Adipocyte (in vitro differentiated cells): ENCODE measurements around the gene DNMT1.
A peak's percentile ranks its signal among the peaks of the same experiment; 100 is the strongest.

Experiments
- DNase-seq: peaks from one replicate; pipeline ENCODE4 v3.0.0-alpha.2; 2015; ENCODE audit warnings: low read depth
- H3K27me3 ChIP-seq: replicated peaks from 2 replicates; pipeline ENCODE4 v1.7.0; 2013; ENCODE audit warnings: mild to moderate bottlenecking, low read length, moderate library complexity; ENCODE audit not compliant: control insufficient read depth, insufficient read depth
- H3K36me3 ChIP-seq: 2 replicates; pipeline ENCODE4 v1.7.0; 2013; ENCODE audit warnings: low read length, mild to moderate bottlenecking, moderate library complexity; ENCODE audit not compliant: control insufficient read depth, insufficient read depth, severe bottlenecking
- H3K4me1 ChIP-seq: 2 replicates; pipeline ENCODE4 v1.7.0; 2013; ENCODE audit warnings: mild to moderate bottlenecking, low read length, moderate library complexity; ENCODE audit not compliant: control insufficient read depth, insufficient read depth
- H3K4me3 ChIP-seq: 2 replicates; pipeline ENCODE4 v1.7.0; 2013; ENCODE audit warnings: mild to moderate bottlenecking, low read length, moderate library complexity
- H3K9ac ChIP-seq: 2 replicates; pipeline ENCODE4 v1.7.0; 2013; ENCODE audit warnings: mild to moderate bottlenecking, low read length, moderate library complexity
- H3K9me3 ChIP-seq: 2 replicates; pipeline ENCODE4 v1.7.0; 2013; ENCODE audit warnings: mild to moderate bottlenecking, low read length, moderate library complexity; ENCODE audit not compliant: control insufficient read depth

Gene DNMT1

DNA sequence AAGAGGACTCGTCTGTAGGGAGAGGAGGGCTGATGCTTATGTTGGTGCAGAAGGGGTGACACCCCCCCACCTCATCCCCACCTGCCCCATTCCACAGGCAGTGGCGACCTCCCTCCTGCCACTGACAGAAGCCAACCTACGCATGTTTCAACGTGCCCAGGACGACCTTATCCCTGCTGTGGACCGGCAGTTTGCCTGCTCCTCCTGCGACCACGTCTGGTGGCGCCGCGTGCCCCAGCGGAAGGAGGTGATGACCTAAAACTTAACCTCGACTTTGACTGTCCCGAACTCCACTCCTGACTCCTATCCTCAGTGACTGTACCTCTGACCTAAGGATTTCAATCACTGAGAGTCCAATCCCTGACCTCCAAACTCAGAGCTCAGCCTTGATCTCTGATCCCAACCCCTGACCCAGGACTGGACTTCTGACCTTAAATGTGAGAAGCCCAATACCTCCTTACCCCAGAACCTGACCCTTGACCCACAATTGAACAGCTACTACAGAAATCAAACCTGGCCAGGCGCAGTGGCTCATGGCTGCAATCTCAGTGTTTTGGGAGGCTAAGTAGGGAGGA lies 104.9 kb downstream of the DNMT1 start:
- H3K4me3 ChIP-seq = no peak overlapping the region
- no peaks in the 10 kb centered on the region for H3K9me3 ChIP-seq
- DNase-seq = no peak
- H3K9ac ChIP-seq = no peak overlapping the region
- H3K27me3 ChIP-seq = no peaks in the 10 kb centered on the region
- H3K36me3 ChIP-seq = peaks cover 12% of the 10 kb centered on the region
- peaks cover 3% of the 10 kb centered on the region for H3K4me1 ChIP-seq

DNA sequence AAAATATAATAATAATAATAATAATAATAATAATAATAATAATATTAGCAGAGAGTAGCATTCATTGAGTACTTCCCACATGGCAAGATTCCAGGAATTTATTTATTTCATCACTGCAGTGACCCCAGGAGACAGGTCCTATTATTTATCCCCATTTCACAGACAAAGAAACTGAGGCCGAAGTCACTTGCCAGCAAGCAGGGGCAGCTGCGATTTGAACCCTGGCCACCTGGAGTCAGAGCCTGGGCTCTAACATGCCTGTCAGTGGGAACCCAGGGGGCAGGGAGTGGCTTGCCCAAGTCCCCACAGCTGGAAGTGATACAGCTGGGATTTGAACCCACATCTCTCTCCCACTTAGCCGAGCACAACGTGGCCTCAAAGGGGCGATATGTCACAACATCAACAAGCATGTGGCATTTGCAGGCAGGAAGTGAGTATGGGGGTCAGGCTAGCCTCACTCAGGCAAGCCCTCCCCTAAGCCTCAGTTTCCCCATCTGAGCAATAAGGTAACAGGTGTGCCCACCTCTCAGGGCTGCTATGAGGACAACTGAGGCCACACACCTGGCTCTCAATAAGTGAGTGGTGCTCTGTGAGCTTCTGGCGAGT lies 105.7 kb downstream of the DNMT1 start:
- Histone ChIP-seq H3K9ac (no peak overlapping the region), H3K27me3 (no peaks in the 10 kb centered on the region), H3K36me3 (peaks cover 12% of the 10 kb centered on the region), H3K9me3 (no peaks in the 10 kb centered on the region), H3K4me3 (no peak overlapping the region), H3K4me1 (peaks cover 3% of the 10 kb centered on the region)
- DNase-seq = no peak

DNA sequence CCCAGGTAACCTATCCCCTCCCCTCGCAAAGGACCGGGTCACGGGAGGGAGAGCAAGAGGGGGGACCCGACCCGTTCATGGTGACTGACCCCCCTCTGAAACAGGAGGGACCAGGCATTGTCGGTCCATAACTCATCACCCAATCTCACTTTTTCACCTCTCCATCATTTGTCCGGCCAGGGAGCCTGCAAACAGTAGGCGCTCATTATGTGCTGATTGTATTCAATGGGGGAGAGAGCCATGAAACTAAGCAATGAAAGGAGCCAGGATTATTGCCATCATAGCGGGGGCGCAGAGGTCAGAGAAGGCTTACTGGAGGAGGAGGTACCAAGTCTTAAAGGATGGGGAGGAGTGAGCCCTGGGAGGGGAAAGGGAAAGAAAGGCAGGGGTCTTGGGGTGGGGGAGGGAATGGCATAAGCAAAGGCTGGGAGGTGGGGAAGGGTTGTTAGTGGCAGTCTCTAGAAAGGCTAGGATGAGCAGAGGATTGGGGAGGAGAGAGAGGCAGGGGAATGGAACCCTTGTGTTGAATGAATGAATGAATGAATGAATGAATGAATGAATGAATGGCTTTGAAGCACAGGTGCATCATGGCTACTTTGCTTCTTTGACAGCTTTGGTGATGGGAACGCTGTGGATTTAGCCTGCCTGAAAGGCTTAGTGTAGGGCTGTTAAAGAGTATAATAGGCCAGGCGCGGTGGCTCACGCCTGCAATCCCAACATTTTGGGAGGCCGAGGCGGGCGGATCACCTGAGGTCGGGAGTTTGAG lies 107.3 kb downstream of the DNMT1 start:
- Histone ChIP-seq H3K36me3 (peaks cover 10% of the 10 kb centered on the region), H3K4me3 (peak overlapping the region; percentile 90), H3K9ac (peak overlapping the region; percentile 96), H3K4me1 (peaks cover 3% of the 10 kb centered on the region), H3K27me3 (no peaks in the 10 kb centered on the region), H3K9me3 (no peaks in the 10 kb centered on the region)
- no peak for DNase-seq

DNA sequence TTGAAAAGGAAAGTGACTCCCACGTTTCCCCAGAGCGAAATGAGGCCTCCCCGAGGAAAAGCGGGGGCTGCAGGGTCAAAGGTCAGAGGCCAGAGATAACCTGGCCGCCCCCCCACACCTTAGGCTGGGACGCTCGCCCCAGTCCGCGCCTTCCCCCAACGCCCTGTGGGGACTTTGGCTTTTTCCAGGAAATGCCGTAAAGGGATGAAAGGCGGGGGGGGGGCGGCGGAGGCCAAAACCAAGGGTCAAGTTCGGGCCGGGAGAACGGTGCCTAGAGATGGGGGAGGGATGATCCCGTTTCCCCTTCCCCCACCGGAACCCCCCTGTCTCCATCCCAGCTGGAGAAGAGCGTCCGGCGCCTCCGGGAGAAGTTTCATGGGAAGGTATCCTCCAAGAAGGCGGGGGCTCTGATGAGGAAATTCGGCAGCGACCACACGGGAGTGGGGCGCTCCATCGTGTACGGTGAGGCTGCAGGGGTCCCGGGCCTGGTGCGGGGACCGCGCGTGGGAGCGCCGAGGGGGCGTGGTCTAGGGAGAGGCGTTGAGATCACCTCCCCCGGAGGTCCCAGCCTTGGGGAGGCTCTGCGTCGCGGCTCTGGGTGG lies 108.1 kb downstream of the DNMT1 start:
- Histone ChIP-seq H3K9me3 (no peaks in the 10 kb centered on the region), H3K9ac (peak overlapping the region; percentile 96), H3K36me3 (peaks cover 3% of the 10 kb centered on the region), H3K27me3 (no peaks in the 10 kb centered on the region), H3K4me1 (peaks cover 3% of the 10 kb centered on the region), H3K4me3 (peak overlapping the region; percentile 90)
- DNase-seq = peak; percentile 45

DNA sequence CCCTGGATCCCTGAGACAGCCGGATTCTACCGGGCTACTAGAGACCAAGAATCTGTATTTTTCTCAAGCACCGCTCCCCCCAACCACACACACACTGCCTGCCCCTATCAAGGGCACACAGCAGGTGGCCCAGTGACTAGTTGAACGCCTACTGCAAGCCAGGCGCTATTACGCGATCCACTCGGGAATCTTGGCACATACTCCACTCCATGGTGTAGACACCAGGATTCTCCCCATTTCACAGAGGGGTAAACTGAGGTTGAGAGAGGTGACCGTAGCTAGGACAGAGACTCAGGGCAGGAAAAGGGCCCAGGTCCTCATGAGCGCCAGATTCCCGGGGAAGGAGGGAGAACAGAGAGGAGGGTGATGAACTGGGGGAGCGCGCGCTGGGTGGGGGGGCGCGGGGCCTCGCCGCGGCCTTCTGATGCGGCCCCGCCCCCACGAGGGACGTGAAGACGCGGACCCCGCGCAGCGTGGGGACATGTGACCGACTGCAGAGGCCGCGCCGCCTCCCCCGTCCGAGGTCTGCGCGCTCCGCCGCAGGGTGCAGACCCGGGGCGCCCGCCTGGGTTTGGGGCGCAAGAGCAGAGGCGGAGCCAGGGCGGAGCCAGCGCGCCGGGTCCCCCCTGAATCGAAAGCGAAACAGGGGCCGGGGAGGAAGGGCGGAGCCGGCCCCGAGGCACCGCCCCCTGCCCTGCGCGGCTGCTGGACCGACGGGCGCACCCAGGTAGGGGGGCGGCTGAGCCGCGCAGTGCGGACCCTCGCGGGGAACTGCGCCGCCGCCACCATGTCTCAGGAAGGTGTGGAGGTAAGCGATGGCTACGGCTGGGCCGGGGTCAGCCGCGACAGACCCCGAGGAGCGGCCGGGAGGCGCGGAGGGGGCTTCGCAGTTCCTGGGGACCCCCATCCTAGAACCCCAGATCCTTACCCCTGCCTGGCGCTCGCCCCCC lies 108.8 kb downstream of the DNMT1 start, which contains the start of gene SHFL:
TSS of gene SHFL (plus strand) at position 677 of the 950 bp plus-strand sequence. CDS start at position 788, 111 bp downstream.
- peak within 1 kb of the TSS; percentile 90 for H3K4me3 ChIP-seq
- H3K36me3 ChIP-seq = peaks cover 1% of the 10 kb centered on the region
- peaks cover 3% of the 10 kb centered on the region for H3K4me1 ChIP-seq
- H3K9me3 ChIP-seq = no peaks in the 10 kb centered on the region
- peak; percentile 91 for DNase-seq
- H3K9ac ChIP-seq = peak within 1 kb of the TSS; percentile 96
- H3K27me3 ChIP-seq = no peaks in the 10 kb centered on the region

DNA sequence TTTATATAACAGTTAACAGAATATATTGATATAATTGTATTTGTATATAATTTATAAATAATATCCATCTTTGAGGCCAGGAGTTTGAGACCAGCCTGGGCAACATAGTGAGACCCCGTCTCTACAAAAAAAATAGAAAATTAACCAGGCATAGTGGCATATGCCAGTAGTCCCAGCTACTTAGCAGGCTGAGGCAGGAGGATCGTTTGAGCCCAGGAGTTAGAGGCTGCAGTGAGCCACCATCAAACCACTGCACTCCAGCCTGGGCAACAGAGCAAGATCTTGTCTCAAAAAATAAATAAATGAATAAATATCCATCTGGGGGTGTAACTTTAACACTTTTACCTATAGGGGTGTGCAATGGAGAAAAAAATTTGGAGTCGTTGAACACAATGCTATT lies 110.0 kb downstream of the DNMT1 start:
- no peak for DNase-seq
- H3K4me3 ChIP-seq = no peak overlapping the region
- H3K9me3 ChIP-seq = no peaks in the 10 kb centered on the region
- peaks cover 3% of the 10 kb centered on the region for H3K4me1 ChIP-seq
- no peaks in the 10 kb centered on the region for H3K36me3 ChIP-seq
- H3K9ac ChIP-seq = no peak overlapping the region
- H3K27me3 ChIP-seq = no peaks in the 10 kb centered on the region

DNA sequence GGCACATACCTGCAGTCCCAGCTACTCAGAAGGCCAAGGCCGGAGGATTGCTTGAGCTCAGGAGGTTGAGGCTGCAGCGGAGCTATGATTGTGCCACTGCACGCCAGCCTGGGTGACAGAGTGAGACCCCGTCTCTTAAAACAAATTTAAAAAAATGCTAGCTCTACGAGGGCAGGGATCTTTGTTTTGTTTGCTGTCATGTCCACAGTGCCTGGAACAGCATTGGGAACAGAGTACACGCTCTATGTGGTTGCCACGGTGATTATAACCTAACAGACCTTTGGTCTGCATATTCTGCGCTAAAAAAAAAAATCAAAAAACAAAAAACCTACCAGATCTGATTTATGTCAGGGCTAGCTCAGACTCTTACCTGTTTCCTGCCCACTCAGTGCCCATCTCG lies 110.8 kb downstream of the DNMT1 start:
- Histone ChIP-seq H3K36me3 (no peaks in the 10 kb centered on the region), H3K9me3 (no peaks in the 10 kb centered on the region), H3K4me3 (no peak overlapping the region), H3K9ac (no peak overlapping the region), H3K27me3 (no peaks in the 10 kb centered on the region), H3K4me1 (peaks cover 3% of the 10 kb centered on the region)
- DNase-seq = no peak
